Measurements from ENCODE around the gene TBC1D12. TPM values are rescaled to one million over a fixed set of nuclear protein-coding genes. Genes with fewer than 3 reads are reported as not detected.

The TBC1D12 gene
- total RNA-seq, 1 donor from 2014 or later = 6.9 TPM

DNA sequence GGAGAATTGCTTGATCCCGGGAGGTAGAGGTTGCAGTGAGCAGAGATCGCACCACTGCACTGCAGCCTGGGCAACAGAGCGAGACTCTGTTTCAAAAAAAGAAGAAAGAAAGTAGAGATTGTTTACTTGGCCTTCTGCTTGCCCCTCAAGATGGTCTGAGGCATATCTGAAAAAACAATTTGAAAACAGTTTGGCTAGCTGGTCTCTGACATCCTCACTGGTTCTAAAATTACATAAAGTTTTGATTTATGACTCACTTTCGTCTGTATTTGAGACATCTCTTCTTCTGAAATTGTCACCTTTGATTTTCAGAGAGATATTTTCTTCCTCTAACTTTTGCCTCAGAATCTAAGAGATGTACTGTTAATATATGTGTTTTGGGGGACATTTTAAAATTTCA, 93.7 kb downstream of the TBC1D12 start:
- TF ChIP-seq EZH2phosphoT487 (IDR thresholded peaks at IDR 0.05) = no peak
- no peak for TF ChIP-seq EZH2 (IDR thresholded peaks at IDR 0.05)
- TF ChIP-seq, protein P1, sequence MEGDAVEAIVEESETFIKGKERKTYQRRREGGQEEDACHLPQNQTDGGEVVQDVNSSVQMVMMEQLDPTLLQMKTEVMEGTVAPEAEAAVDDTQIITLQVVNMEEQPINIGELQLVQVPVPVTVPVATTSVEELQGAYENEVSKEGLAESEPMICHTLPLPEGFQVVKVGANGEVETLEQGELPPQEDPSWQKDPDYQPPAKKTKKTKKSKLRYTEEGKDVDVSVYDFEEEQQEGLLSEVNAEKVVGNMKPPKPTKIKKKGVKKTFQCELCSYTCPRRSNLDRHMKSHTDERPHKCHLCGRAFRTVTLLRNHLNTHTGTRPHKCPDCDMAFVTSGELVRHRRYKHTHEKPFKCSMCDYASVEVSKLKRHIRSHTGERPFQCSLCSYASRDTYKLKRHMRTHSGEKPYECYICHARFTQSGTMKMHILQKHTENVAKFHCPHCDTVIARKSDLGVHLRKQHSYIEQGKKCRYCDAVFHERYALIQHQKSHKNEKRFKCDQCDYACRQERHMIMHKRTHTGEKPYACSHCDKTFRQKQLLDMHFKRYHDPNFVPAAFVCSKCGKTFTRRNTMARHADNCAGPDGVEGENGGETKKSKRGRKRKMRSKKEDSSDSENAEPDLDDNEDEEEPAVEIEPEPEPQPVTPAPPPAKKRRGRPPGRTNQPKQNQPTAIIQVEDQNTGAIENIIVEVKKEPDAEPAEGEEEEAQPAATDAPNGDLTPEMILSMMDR (IDR thresholded peaks at IDR 0.05) = no peak

DNA sequence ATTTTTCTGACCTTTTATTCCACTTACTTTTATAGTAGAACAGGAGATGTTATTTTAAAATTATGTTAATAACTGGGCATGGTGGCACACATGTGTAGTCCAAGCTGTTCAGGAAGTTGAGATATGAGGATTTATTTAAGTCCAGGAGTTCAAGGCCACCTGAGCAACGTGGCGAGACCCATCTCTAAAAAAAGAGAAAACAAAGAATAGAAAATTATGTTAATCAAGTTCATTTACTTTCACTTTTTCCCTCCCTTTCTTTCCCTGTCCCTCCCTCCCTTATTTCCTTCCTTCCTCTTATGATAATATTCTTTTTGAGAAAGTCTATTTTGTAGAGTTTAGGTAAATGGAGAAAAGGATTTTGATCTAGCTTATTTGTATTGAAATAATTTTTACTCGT, 94.3 kb downstream of the TBC1D12 start:
- H2AFZ ChIP-seq (replicated peaks) = no peak overlapping the region
- Mint-ChIP-seq H3K36me3 (no peaks in the 10 kb centered on the region), H3K4me3 (no peak overlapping the region), H3K27ac (no peak overlapping the region), H3K4me1 (no peaks in the 10 kb centered on the region), H3K27me3 (ENCODE audit: insufficient read depth, low read depth) (no peaks in the 10 kb centered on the region), H3K9me3 (no peaks in the 10 kb centered on the region)
- DNase-seq (ENCODE audit: low spot score) = no peak
- no peak overlapping the region for H3K4me2 ChIP-seq
- H4K20me1 ChIP-seq (ENCODE audit: low read depth) = no peaks in the 10 kb centered on the region
- H3K27ac ChIP-seq = no peak overlapping the region
- peaks cover 4% of the 10 kb centered on the region for H3F3A ChIP-seq (ENCODE audit: low read depth)
- no peak for TF ChIP-seq EZH2phosphoT487 (IDR thresholded peaks at IDR 0.05)
- TF ChIP-seq, protein P1 (IDR thresholded peaks at IDR 0.05) = no peak
- no peak for TF ChIP-seq EZH2 (IDR thresholded peaks at IDR 0.05)
- H3K9me3 ChIP-seq (ENCODE audit: low read depth) = no peaks in the 10 kb centered on the region
- no peaks in the 10 kb centered on the region for H3K79me2 ChIP-seq (ENCODE audit: low read depth)
- no peaks in the 10 kb centered on the region for H3K27me3 ChIP-seq
- H3K9ac ChIP-seq = no peak overlapping the region
- H3K4me3 ChIP-seq = no peak overlapping the region
- H3K4me1 ChIP-seq = no peaks in the 10 kb centered on the region
- no peaks in the 10 kb centered on the region for H3K36me3 ChIP-seq

More for the DNA sequence above, 93.7 kb downstream of the TBC1D12 start:
- H4K20me1 ChIP-seq (ENCODE audit: low read depth) = no peaks in the 10 kb centered on the region
- no peaks in the 10 kb centered on the region for H3K9me3 Mint-ChIP-seq
- DNase-seq (ENCODE audit: low spot score) = no peak
- no peaks in the 10 kb centered on the region for H3K4me1 Mint-ChIP-seq
- no peaks in the 10 kb centered on the region for H3K9me3 ChIP-seq (ENCODE audit: low read depth)
- no peaks in the 10 kb centered on the region for H3K4me1 ChIP-seq
- H3K4me3 Mint-ChIP-seq = no peak overlapping the region
- H3K27me3 Mint-ChIP-seq (ENCODE audit: insufficient read depth, low read depth) = no peaks in the 10 kb centered on the region
- no peaks in the 10 kb centered on the region for H3K36me3 ChIP-seq
- H3K27ac ChIP-seq = no peak overlapping the region
- no peak overlapping the region for H3K4me2 ChIP-seq
- H3K27me3 ChIP-seq = no peaks in the 10 kb centered on the region
- no peak overlapping the region for H3K27ac Mint-ChIP-seq
- peaks cover 4% of the 10 kb centered on the region for H3F3A ChIP-seq (ENCODE audit: low read depth)
- H3K4me3 ChIP-seq = no peak overlapping the region
- no peaks in the 10 kb centered on the region for H3K79me2 ChIP-seq (ENCODE audit: low read depth)
- no peaks in the 10 kb centered on the region for H3K36me3 Mint-ChIP-seq
- no peak overlapping the region for H3K9ac ChIP-seq
- no peak overlapping the region for H2AFZ ChIP-seq (replicated peaks)

DNA sequence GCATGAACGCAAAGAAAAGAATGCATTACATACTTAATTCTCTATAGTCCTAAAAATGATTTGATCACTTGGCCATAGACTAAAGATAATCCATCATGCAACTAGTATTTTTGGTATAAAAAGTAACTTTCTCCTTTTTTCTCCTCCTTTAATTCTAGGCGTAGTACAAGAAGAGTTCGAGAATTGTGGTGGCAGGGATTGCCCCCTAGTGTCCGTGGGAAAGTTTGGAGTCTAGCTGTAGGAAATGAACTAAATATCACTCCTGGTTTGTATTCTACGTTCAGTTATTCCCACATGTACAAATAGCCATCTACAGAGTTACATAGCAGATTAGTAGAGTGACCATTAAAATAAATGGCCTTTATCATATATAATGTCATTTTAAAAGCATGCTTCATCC, 97.7 kb downstream of the TBC1D12 start:
- Histone ChIP-seq H3K27me3 (no peaks in the 10 kb centered on the region), H3K9me3 (ENCODE audit: low read depth) (no peaks in the 10 kb centered on the region), H3K9ac (no peak overlapping the region), H3K4me2 (no peak overlapping the region), H3K27ac (no peak overlapping the region), H2AFZ (replicated peaks) (no peak overlapping the region), H3K4me3 (no peak overlapping the region), H3K4me1 (no peaks in the 10 kb centered on the region), H4K20me1 (ENCODE audit: low read depth) (no peaks in the 10 kb centered on the region), H3F3A (ENCODE audit: low read depth) (peaks cover 4% of the 10 kb centered on the region), H3K79me2 (ENCODE audit: low read depth) (no peaks in the 10 kb centered on the region), H3K36me3 (no peaks in the 10 kb centered on the region)
- Mint-ChIP-seq H3K9me3 (no peaks in the 10 kb centered on the region), H3K4me1 (no peaks in the 10 kb centered on the region), H3K4me3 (no peak overlapping the region), H3K27me3 (ENCODE audit: insufficient read depth, low read depth) (no peaks in the 10 kb centered on the region), H3K36me3 (peaks cover 3% of the 10 kb centered on the region), H3K27ac (no peak overlapping the region)
- DNase-seq (ENCODE audit: low spot score) = peak; percentile 15
- no peak for TF ChIP-seq EZH2phosphoT487 (IDR thresholded peaks at IDR 0.05)
- TF ChIP-seq, protein P1 (IDR thresholded peaks at IDR 0.05) = peak; percentile 56

Measured in neural progenitor cell (in vitro differentiated cells).